SIG-M5 (cell line): ENCODE results near the gene HK2.
"Not testable (repeated sequence)": the region's sequence is repeated elsewhere in the genome, so short reads cannot be mapped to it uniquely, and the experiment has no call there.

Experiments
- DNase-seq: peaks from one replicate; lab custom pipeline; 2025; lab: John Stamatoyannopoulos, UW

Gene HK2

GRCh38 chr2:74877376-74877775, 43.4 kb downstream of the HK2 start:
- no peak for DNase-seq

- DNase-seq, result no peak
Measured at GRCh38 chr2:74877781-74878433, 44.0 kb downstream of the HK2 start.

- no peak for DNase-seq
Measured at GRCh38 chr2:74878551-74878950, 44.6 kb downstream of the HK2 start.

GRCh38 chr2:74880054-74880728, 46.3 kb downstream of the HK2 start:
- DNase-seq, result no peak

- no peak for DNase-seq
Measured at GRCh38 chr2:74881176-74881575, 47.2 kb downstream of the HK2 start.

- DNase-seq, result no peak
Measured at GRCh38 chr2:74881626-74882298, 47.8 kb downstream of the HK2 start.

- DNase-seq, result no peak
Measured at GRCh38 chr2:74882299-74882687, 48.4 kb downstream of the HK2 start.

GRCh38 chr2:74883011-74883410, 49.1 kb downstream of the HK2 start:
- no peak for DNase-seq

- DNase-seq, result no peak
Measured at GRCh38 chr2:74884118-74884762, 50.3 kb downstream of the HK2 start.

GRCh38 chr2:74884866-74885265, 50.9 kb downstream of the HK2 start:
- DNase-seq, result no peak

- DNase-seq, result no peak
Measured at GRCh38 chr2:74886251-74886650, 52.3 kb downstream of the HK2 start.

- DNase-seq, result no peak
Measured at GRCh38 chr2:74886811-74887210, 52.9 kb downstream of the HK2 start.

GRCh38 chr2:74887445-74887951, 53.6 kb downstream of the HK2 start:
- DNase-seq, result no peak

GRCh38 chr2:74887960-74888700, 54.2 kb downstream of the HK2 start:
- no peak for DNase-seq

GRCh38 chr2:74889159-74889558, 55.2 kb downstream of the HK2 start:
- DNase-seq, result no peak

GRCh38 chr2:74890711-74891110, 56.8 kb downstream of the HK2 start:
- no peak for DNase-seq

- no peak for DNase-seq
Measured at GRCh38 chr2:74891136-74891764, 57.3 kb downstream of the HK2 start.

- not testable (repeated sequence) for DNase-seq
Measured at GRCh38 chr2:74891816-74892215, 57.9 kb downstream of the HK2 start.

GRCh38 chr2:74892609-74893008, 58.7 kb downstream of the HK2 start:
- DNase-seq, result no peak

GRCh38 chr2:74893332-74893731, 59.4 kb downstream of the HK2 start:
- no peak for DNase-seq

- DNase-seq, result no peak
Measured at GRCh38 chr2:74894272-74894981, 60.5 kb downstream of the HK2 start.
